H1 (cell line): ENCODE measurements around the gene LITAF. TPM values are rescaled to one million over a fixed set of nuclear protein-coding genes. Genes with fewer than 3 reads are reported as not detected.

Experiments used
- CTCF ChIA-PET: fragments of 300-600 bp; sonication (Branson Sonifier 250); formaldehyde crosslinking; loops from one replicate; lab custom pipeline; 2021; ENCODE audit not compliant: partially characterized antibody; lab: Charles Lee
- POLR2A ChIA-PET: fragments of 300-600 bp; sonication (Branson Sonifier 250); formaldehyde crosslinking; loops from one replicate; lab custom pipeline; 2021; ENCODE audit warnings: inconsistent platforms; ENCODE audit not compliant: partially characterized antibody; lab: Charles Lee
- DNase-seq, 2 experiments: peaks; one replicate each; pipeline versions ENCODE4 v3.0.0 to v3.0.0-alpha.2; 2010 to 2022; ENCODE audit warnings: low spot score in 2 of 2, low read depth in 1 of 2, mixed read lengths in 1 of 2
- FAIRE-seq: peaks from 2 replicates; lab custom pipeline; 2011; peaks lifted over from hg19 to GRCh38; lab: Jason Lieb, UNC
- H2AFZ ChIP-seq: 2 replicates; pipeline ENCODE4 v1.8.1; 2012; ENCODE audit warnings: low read length, inconsistent platforms
- H2AK5ac ChIP-seq: 2 replicates; pipeline ENCODE4 v1.6.1; 2013; ENCODE audit warnings: low read depth, low read length
- H2BK120ac ChIP-seq: replicated peaks from 2 replicates; pipeline ENCODE3; 2013; ENCODE audit warnings: low read depth, low read length, inconsistent platforms
- H2BK12ac ChIP-seq: 2 replicates; pipeline ENCODE4 v1.6.1; 2013; ENCODE audit warnings: low read depth, low read length
- H2BK15ac ChIP-seq: 2 replicates; pipeline ENCODE4 v1.6.1; 2013; ENCODE audit warnings: low read length
- H2BK20ac ChIP-seq: 2 replicates; pipeline ENCODE4 v1.6.1; 2013; ENCODE audit warnings: low read length
- H2BK5ac ChIP-seq: 2 replicates; pipeline ENCODE4 v1.6.1; 2013; ENCODE audit warnings: low read depth, low read length
- H3K14ac ChIP-seq: 2 replicates; pipeline ENCODE4 v1.6.1; 2013; ENCODE audit warnings: inconsistent platforms; ENCODE audit not compliant: insufficient read length
- H3K18ac ChIP-seq: 2 replicates; pipeline ENCODE4 v1.6.1; 2013; ENCODE audit warnings: low read length; ENCODE audit errors: extremely low read depth
- H3K23ac ChIP-seq: 2 replicates; pipeline ENCODE4 v1.6.1; 2013; ENCODE audit warnings: inconsistent platforms; ENCODE audit not compliant: insufficient read length
- H3K23me2 ChIP-seq: 2 replicates; pipeline ENCODE4 v1.6.1; 2013; ENCODE audit warnings: low read depth, low read length
- H3K27ac ChIP-seq: 2 replicates; pipeline ENCODE4 v1.6.1; 2011; ENCODE audit warnings: low read depth, low read length, inconsistent platforms
- H3K27me3 ChIP-seq, 4 experiments: replicated peaks in 1 of 4; 1 replicate in 1 of 4; 2 replicates in 3 of 4; pipeline versions ENCODE4 v1.6.1 to v1.8.1; 2011 to 2013; ENCODE audit warnings: low read length in 3 of 4, mild to moderate bottlenecking in 3 of 4, inconsistent platforms in 2 of 4, mixed read lengths in 2 of 4, moderate library complexity in 1 of 4; ENCODE audit not compliant: control insufficient read depth in 3 of 4, insufficient read depth in 3 of 4; ENCODE audit errors: extremely low read depth in 1 of 4
- H3K36me3 ChIP-seq, 4 experiments: 2 replicates each; pipeline versions ENCODE4 v1.6.1 to v1.8.1; 2011 to 2013; ENCODE audit warnings: mild to moderate bottlenecking in 4 of 4, low read length in 3 of 4, moderate library complexity in 2 of 4, control low read depth in 1 of 4, inconsistent platforms in 1 of 4; ENCODE audit not compliant: insufficient read depth in 4 of 4, control insufficient read depth in 2 of 4
- H3K4ac ChIP-seq: replicated peaks from 2 replicates; pipeline ENCODE3; 2013; ENCODE audit warnings: low read length, low read depth, mixed read lengths, inconsistent platforms; ENCODE audit not compliant: insufficient read length
- H3K4me1 ChIP-seq, 4 experiments: replicated peaks in 1 of 4; 1 replicate in 1 of 4; 2 replicates in 3 of 4; pipeline versions ENCODE4 v1.6.1 to v1.8.1; 2011 to 2013; ENCODE audit warnings: low read length in 3 of 4, inconsistent platforms in 2 of 4, mixed read lengths in 1 of 4; ENCODE audit not compliant: insufficient read depth in 4 of 4, control insufficient read depth in 3 of 4
- H3K4me2 ChIP-seq, 2 experiments: 2 replicates each; pipeline versions ENCODE4 v1.6.1 to v1.8.1; 2011 to 2013; ENCODE audit warnings: low read depth in 2 of 2, low read length in 2 of 2, control low read depth in 1 of 2, inconsistent platforms in 1 of 2, mild to moderate bottlenecking in 1 of 2; ENCODE audit not compliant: insufficient read depth in 1 of 2
- H3K4me3 ChIP-seq, 4 experiments: fragments of 200-600, 300-600 bp in 1 of 4; sonication (generic), shearing (Covaris generic), sonication (Bioruptor Twin) in 1 of 4; 2 replicates each; pipeline versions ENCODE4 v1.5.1 to v1.8.1; 2011 to 2016; ENCODE audit warnings: low read length in 4 of 4, low read depth in 3 of 4, control low read depth in 2 of 4, inconsistent platforms in 2 of 4, mild to moderate bottlenecking in 2 of 4, mixed read lengths in 1 of 4, moderate library complexity in 1 of 4; ENCODE audit not compliant: insufficient read depth in 2 of 4; ENCODE audit errors: extremely low read depth in 1 of 4
- H3K56ac ChIP-seq: replicated peaks from 2 replicates; pipeline ENCODE3; 2013; ENCODE audit warnings: low read depth, mild to moderate bottlenecking, mixed read lengths, low read length, inconsistent platforms; ENCODE audit not compliant: insufficient read length
- H3K79me1 ChIP-seq: 2 replicates; pipeline ENCODE4 v1.6.1; 2013; ENCODE audit warnings: low read depth, low read length, control low read depth
- H3K79me2 ChIP-seq, 2 experiments: 2 replicates each; pipeline versions ENCODE4 v1.6.1 to v1.8.1; 2012 to 2013; ENCODE audit warnings: low read length in 2 of 2, mild to moderate bottlenecking in 2 of 2, inconsistent platforms in 1 of 2; ENCODE audit not compliant: insufficient read depth in 2 of 2, control insufficient read depth in 1 of 2
- H3K9ac ChIP-seq, 4 experiments: replicated peaks in 1 of 4; 1 replicate in 1 of 4; 2 replicates in 3 of 4; pipeline versions ENCODE4 v1.6.1 to v1.8.1; 2011 to 2013; ENCODE audit warnings: low read depth in 3 of 4, low read length in 3 of 4, control low read depth in 2 of 4, mild to moderate bottlenecking in 2 of 4, moderate library complexity in 2 of 4, inconsistent platforms in 1 of 4; ENCODE audit errors: extremely low read depth in 1 of 4
- H3K9me3 ChIP-seq, 2 experiments: 2 replicates each; pipeline versions ENCODE4 v1.6.1 to v1.8.1; 2012 to 2013; ENCODE audit warnings: mild to moderate bottlenecking in 2 of 2, moderate library complexity in 2 of 2, control low read depth in 1 of 2, inconsistent platforms in 1 of 2, low read depth in 1 of 2, low read length in 1 of 2, mixed read lengths in 1 of 2; ENCODE audit not compliant: insufficient read depth in 2 of 2
- H4K20me1 ChIP-seq, 2 experiments: replicated peaks in 1 of 2; 2 replicates each; pipeline versions ENCODE3 to v1.8.1; 2011 to 2013; ENCODE audit warnings: inconsistent platforms in 2 of 2, low read length in 2 of 2, mild to moderate bottlenecking in 1 of 2; ENCODE audit not compliant: insufficient read depth in 2 of 2, control insufficient read depth in 1 of 2
- H4K5ac ChIP-seq: 2 replicates; pipeline ENCODE4 v1.6.1; 2013; ENCODE audit warnings: low read length, low read depth, mixed read lengths, inconsistent platforms; ENCODE audit not compliant: insufficient read length
- H4K8ac ChIP-seq: 2 replicates; pipeline ENCODE4 v1.8.0; 2013; ENCODE audit warnings: mild to moderate bottlenecking, moderate library complexity, low read length, inconsistent platforms; ENCODE audit not compliant: insufficient read depth; ENCODE audit errors: extremely low read depth
- H4K91ac ChIP-seq: replicated peaks from 2 replicates; pipeline ENCODE3; 2013; ENCODE audit warnings: low read length, mixed read lengths, inconsistent platforms; ENCODE audit not compliant: insufficient read length
- KDM1A ChIP-seq: fragments of 200-600, 300-600 bp; sonication (generic); IDR thresholded peaks from 2 replicates; pipeline ENCODE4 v1.7.1; 2016; ENCODE audit warnings: mild to moderate bottlenecking, low read length, borderline replicate concordance
- NRF1 ChIP-seq: IDR thresholded peaks from 2 replicates; pipeline ENCODE4 v1.6.1; 2011; ENCODE audit warnings: mild to moderate bottlenecking, low read depth, low read length, improper control_type of control experiment
- WGBS, 2 experiments: shearing (Covaris generic) in 1 of 2; methylation state at CpG; one replicate each; pipeline versions ENCODE4 v1.1.6 to v1.1.7; 2013 to 2015; ENCODE audit warnings: low lambda C conversion rate in 2 of 2, mixed read lengths in 2 of 2, inconsistent platforms in 1 of 2, low coverage in 1 of 2, missing lambda C conversion rate in 1 of 2; ENCODE audit not compliant: insufficient replicate concordance in 2 of 2, insufficient coverage in 1 of 2, insufficient read length in 1 of 2; ENCODE audit errors: extremely low coverage in 1 of 2, missing lambda C conversion rate in 1 of 2; 5-methylcytosine and 5-hydroxymethylcytosine counted together
- polyA plus RNA-seq, 7 experiments: library from polyadenylated mRNA; depleted of rRNA in 3 of 7; stranded (reverse) in 5 of 7; unstranded in 2 of 7; fragments of >200 nt in 5 of 7; fragments of 200-250 nt in 2 of 7; gene quantifications; 1 replicate in 5 of 7; 2 replicates in 1 of 7; 4 replicates in 1 of 7; pipeline versions ENCODE4 v1.2.1 to v1.2.3, GENCODE V29; 2011 to 2013; ENCODE audit warnings: missing spikeins in 2 of 7, mixed read lengths in 2 of 7
- total RNA-seq: library from RNA; stranded (reverse); fragmentation: NEBNext Ultra II Directional; extraction: Animal tissue kit (Norgen Biotek cat#: 25700); gene quantifications from 2 replicates; pipeline ENCODE4 v1.2.1, GENCODE V29; 2021

The LITAF gene
- total and polyA plus RNA-seq, 2 of the 8 experiments (the other 6 are each of a cell fraction or from before 2014, with no cell fraction given), result 165 to 205 TPM

GRCh38 chr16:11610580-11610979 is 23.9 kb upstream of the LITAF start:
- Histone ChIP-seq H3K4me2 (no peak overlapping the region), H4K91ac (no peak overlapping the region), H3K56ac (no peak overlapping the region), H3K23me2 (no peaks in the 10 kb centered on the region), H3K4ac (no peak overlapping the region), H3K79me2 (no peaks in the 10 kb centered on the region), H3K23ac (no peak overlapping the region), H3K27ac (no peak overlapping the region), H2BK20ac (no peak overlapping the region), H3K14ac (no peak overlapping the region), H2BK120ac (no peak overlapping the region), H4K5ac (no peak overlapping the region), H4K8ac (no peak overlapping the region), H2BK5ac (no peak overlapping the region), H2BK12ac (0 out of 2 replicates have a peak overlapping the region, but pooled peaks have one; percentile 11), H3K36me3 (no peaks in the 10 kb centered on the region), H2BK15ac (no peak overlapping the region), H3K27me3 (no peaks in the 10 kb centered on the region), H3K9me3 (no peaks in the 10 kb centered on the region), H3K4me3 (no peak overlapping the region), H3K9ac (no peak overlapping the region), H3K4me1 (peaks cover 5 to 13% (median 10%) of the 10 kb centered on the region in 4 experiments), H3K18ac (no peak overlapping the region), H3K79me1 (no peaks in the 10 kb centered on the region), H2AFZ (no peak overlapping the region), H2AK5ac (no peak overlapping the region), H4K20me1 (no peaks in the 10 kb centered on the region)
- ChIA-PET CTCF (interaction anchor here (1.0 to 2.2 kb wide), 2 partner anchors 30 to 78 kb away, joined by 3 to 8 read pairs; no protein-coding TSS in a partner anchor), POLR2A (interaction anchor here (0.6 to 1.9 kb wide), 3 partner anchors 11 to 27 kb away, joined by 3 to 6 read pairs (median 4); no protein-coding TSS in a partner anchor)
- no peak for TF ChIP-seq NRF1
- 0 out of 2 replicates have a peak, but pooled peaks have one; percentile 60 for TF ChIP-seq KDM1A
- FAIRE-seq (no peak), DNase-seq (no peak)
- WGBS, 2 experiments, result 83% methylated on average over 6 of the region's 6 CpGs; no CpG with 5 or more reads in 1 of the 2 experiments
